Uterus (tissue), 4 donors: ENCODE data around the gene GABPB1. TPM values are rescaled to one million over a fixed set of nuclear protein-coding genes. Genes with fewer than 3 reads are reported as not detected.

Experiments used
- DNase-seq, 2 donors: peaks; one replicate each; pipeline ENCODE4 v3.0.0-alpha.2; 2019 to 2020
- H3K27ac ChIP-seq, 2 donors: fragments of 200-600 bp; sonication (generic); 1 replicate in 1 of 2; 2 replicates in 1 of 2; pipeline ENCODE4 v1.5.1; 2016 to 2018
- H3K27me3 ChIP-seq, 2 donors: fragments of 200-600 bp; sonication (generic); one replicate each; pipeline ENCODE4 v1.5.1; 2018 to 2019; ENCODE audit warnings: control low read depth in 1 of 2
- H3K36me3 ChIP-seq, 2 donors: fragments of 200-600 bp; sonication (generic); one replicate each; pipeline ENCODE4 v1.5.1; 2019; ENCODE audit warnings: control low read depth in 1 of 2
- H3K4me1 ChIP-seq, 2 donors: fragments of 200-600 bp; sonication (generic); one replicate each; pipeline ENCODE4 v1.5.1; 2018 to 2019; ENCODE audit warnings: control low read depth in 1 of 2
- H3K4me3 ChIP-seq, 2 donors: fragments of 200-600 bp; sonication (generic); 1 replicate in 1 of 2; 2 replicates in 1 of 2; pipeline ENCODE4 v1.5.1; 2018 to 2019; ENCODE audit warnings: mild to moderate bottlenecking in 1 of 2
- H3K9me3 ChIP-seq, 2 donors: fragments of 200-600 bp; sonication (generic); one replicate each; pipeline ENCODE4 v1.5.1; 2019; ENCODE audit warnings: control low read depth in 1 of 2
- CTCF ChIP-seq, 4 experiments: fragments of 200-600 bp in 2 of 4; fragments of 450-650 bp in 2 of 4; sonication (generic) in 2 of 4; IDR thresholded peaks; one replicate each; pipeline ENCODE4 v1.5.1; 2016 to 2019; ENCODE audit warnings: antibody characterized with exemption in 4 of 4, mild to moderate bottlenecking in 2 of 4, moderate library complexity in 1 of 4
- POLR2A ChIP-seq, 2 donors: fragments of 450-650 bp; IDR thresholded peaks; one replicate each; pipeline ENCODE4 v1.6.1; 2016; ENCODE audit warnings: antibody characterized with exemption in 2 of 2, mild to moderate bottlenecking in 1 of 2, moderate library complexity in 1 of 2
- intact Hi-C: fragments of 100-400 bp; cut with DNase I; formaldehyde crosslinking; loops from one replicate; pipeline ENCODE4 v1.15.1; 2023; ENCODE audit warnings: low total_unique reads
- total RNA-seq, 4 donors: library from RNA; depleted of rRNA in 3 of 4; stranded (reverse); fragments of >200 nt in 3 of 4; gene quantifications; one replicate each; pipeline versions ENCODE4 v1.1.0 to v1.2.4, GENCODE V29; 2014 to 2023
- donor health status: DM: yes; HTN: yes; CAD: no.

Gene GABPB1
- total RNA-seq, 4 donors from 2014 or later: 21.2 to 58.1 (median 34.0) TPM

GRCh38 chr15:50257924-50258323, 97.1 kb downstream of the GABPB1 start:
- H3K4me1 ChIP-seq: no peaks in the 10 kb centered on the region
- no peak overlapping the region for H3K4me3 ChIP-seq
- H3K27ac ChIP-seq: no peak overlapping the region
- intact Hi-C loops: no loop called here
- H3K9me3 ChIP-seq: no peaks in the 10 kb centered on the region
- no peak for DNase-seq
- H3K27me3 ChIP-seq: no peaks in the 10 kb centered on the region
- no peaks in the 10 kb centered on the region for H3K36me3 ChIP-seq
- no peak for TF ChIP-seq CTCF (IDR thresholded peaks at IDR 0.05)
- no peak for TF ChIP-seq POLR2A (IDR thresholded peaks at IDR 0.05)

GRCh38 chr15:50257332-50257731, 97.7 kb downstream of the GABPB1 start:
- H3K27ac ChIP-seq: no peak overlapping the region
- H3K36me3 ChIP-seq: no peaks in the 10 kb centered on the region
- no peak for DNase-seq
- intact Hi-C loops: no loop called here
- no peak overlapping the region for H3K4me3 ChIP-seq
- H3K9me3 ChIP-seq: no peaks in the 10 kb centered on the region
- H3K27me3 ChIP-seq: no peaks in the 10 kb centered on the region
- H3K4me1 ChIP-seq: no peaks in the 10 kb centered on the region
- no peak for TF ChIP-seq POLR2A (IDR thresholded peaks at IDR 0.05)
- TF ChIP-seq CTCF (IDR thresholded peaks at IDR 0.05): no peak

GRCh38 chr15:50256188-50257041, 98.6 kb downstream of the GABPB1 start:
- no peaks in the 10 kb centered on the region for H3K27me3 ChIP-seq
- no peak for DNase-seq
- no peaks in the 10 kb centered on the region for H3K4me1 ChIP-seq
- H3K9me3 ChIP-seq: no peaks in the 10 kb centered on the region
- H3K36me3 ChIP-seq: no peaks in the 10 kb centered on the region
- TF ChIP-seq POLR2A (IDR thresholded peaks at IDR 0.05) (no peak), CTCF (IDR thresholded peaks at IDR 0.05) (no peak)
- intact Hi-C loops: no loop called here
- H3K4me3 ChIP-seq: no peak overlapping the region
- no peak overlapping the region for H3K27ac ChIP-seq

- no peaks in the 10 kb centered on the region for H3K9me3 ChIP-seq
- intact Hi-C loops: no loop called here
- H3K27ac ChIP-seq: no peak overlapping the region
- no peak for TF ChIP-seq POLR2A (IDR thresholded peaks at IDR 0.05)
- no peak for TF ChIP-seq CTCF (IDR thresholded peaks at IDR 0.05)
- H3K4me1 ChIP-seq: no peaks in the 10 kb centered on the region
- no peaks in the 10 kb centered on the region for H3K36me3 ChIP-seq
- DNase-seq: no peak
- no peak overlapping the region for H3K4me3 ChIP-seq
- no peaks in the 10 kb centered on the region for H3K27me3 ChIP-seq
Measured at GRCh38 chr15:50252556-50252955, 102.4 kb downstream of the GABPB1 start.

GRCh38 chr15:50251638-50252182, 103.3 kb downstream of the GABPB1 start:
- H3K9me3 ChIP-seq: no peaks in the 10 kb centered on the region
- H3K4me3 ChIP-seq: no peak overlapping the region
- H3K27ac ChIP-seq: no peak overlapping the region
- DNase-seq: no peak
- intact Hi-C loops: no loop called here
- H3K36me3 ChIP-seq: no peaks in the 10 kb centered on the region
- TF ChIP-seq POLR2A (IDR thresholded peaks at IDR 0.05) (no peak), CTCF (IDR thresholded peaks at IDR 0.05) (no peak)
- H3K27me3 ChIP-seq: no peaks in the 10 kb centered on the region
- H3K4me1 ChIP-seq: no peaks in the 10 kb centered on the region
